Measurements from ENCODE around the gene CDC16.
A peak's percentile ranks its signal among the peaks of the same experiment; 100 is the strongest.

CDC16 gene

GRCh38 chr13:114309806-114310410, 75.2 kb downstream of the CDC16 start:
- DNase-seq, result no peak

GRCh38 chr13:114310956-114311355, 76.3 kb downstream of the CDC16 start:
- no peak for DNase-seq

GRCh38 chr13:114311387-114311786, 76.7 kb downstream of the CDC16 start:
- DNase-seq, result no peak

GRCh38 chr13:114311908-114312307, 77.2 kb downstream of the CDC16 start:
- DNase-seq, result no peak

- no peak for DNase-seq
Measured at GRCh38 chr13:114313061-114313860, 78.6 kb downstream of the CDC16 start.

GRCh38 chr13:114314074-114314912, 79.6 kb downstream of the CDC16 start, which contains the start of gene CHAMP1:
TSS of gene CHAMP1 (plus strand) at chr13:114314503. CDS start at chr13:114323843, 9,340 bp downstream.
- peak; percentile 97 for DNase-seq

- DNase-seq, result no peak
Measured at GRCh38 chr13:114315074-114315785, 80.5 kb downstream of the CDC16 start.

- DNase-seq, result no peak
Measured at GRCh38 chr13:114318624-114319023, 83.9 kb downstream of the CDC16 start.

GRCh38 chr13:114319441-114319913, 84.8 kb downstream of the CDC16 start:
- DNase-seq, result no peak

GRCh38 chr13:114320065-114320464, 85.4 kb downstream of the CDC16 start:
- no peak for DNase-seq

- DNase-seq, result no peak
Measured at GRCh38 chr13:114321256-114321655, 86.6 kb downstream of the CDC16 start.

Measured in retina (tissue), 1 donor.